SK-N-SH treated with all-trans-retinoic acid at 6 μM for 48 hours (cell line): Measurements from ENCODE around the gene COG4.

Experiments
- BACH2 ChIP-seq: fragments of 250-450 bp; sonication (Bioruptor Pico); IDR thresholded peaks from 2 replicates; pipeline ENCODE4 v1.9.0; 2021; ENCODE audit warnings: mild to moderate bottlenecking, borderline replicate concordance
- PATZ1 ChIP-seq: fragments of 250-450 bp; sonication (Bioruptor Pico); IDR thresholded peaks from 2 replicates; pipeline ENCODE4 v1.8.0; 2020; ENCODE audit warnings: mild to moderate bottlenecking, moderate library complexity, borderline replicate concordance
- RARB ChIP-seq: fragments of 250-450 bp; sonication (Bioruptor Pico); IDR thresholded peaks from 2 replicates; pipeline ENCODE4 v1.8.0; 2021; ENCODE audit warnings: mild to moderate bottlenecking, moderate library complexity
- ZC3H10 ChIP-seq: fragments of 250-450 bp; sonication (Bioruptor Pico); IDR thresholded peaks from 2 replicates; pipeline ENCODE4 v1.5.1; 2021; ENCODE audit warnings: mild to moderate bottlenecking, moderate library complexity
- ZFP3 ChIP-seq: fragments of 250-450 bp; sonication (Bioruptor Pico); IDR thresholded peaks from 2 replicates; pipeline ENCODE4 v1.5.0; 2020; ENCODE audit warnings: mild to moderate bottlenecking, moderate library complexity

DNA sequence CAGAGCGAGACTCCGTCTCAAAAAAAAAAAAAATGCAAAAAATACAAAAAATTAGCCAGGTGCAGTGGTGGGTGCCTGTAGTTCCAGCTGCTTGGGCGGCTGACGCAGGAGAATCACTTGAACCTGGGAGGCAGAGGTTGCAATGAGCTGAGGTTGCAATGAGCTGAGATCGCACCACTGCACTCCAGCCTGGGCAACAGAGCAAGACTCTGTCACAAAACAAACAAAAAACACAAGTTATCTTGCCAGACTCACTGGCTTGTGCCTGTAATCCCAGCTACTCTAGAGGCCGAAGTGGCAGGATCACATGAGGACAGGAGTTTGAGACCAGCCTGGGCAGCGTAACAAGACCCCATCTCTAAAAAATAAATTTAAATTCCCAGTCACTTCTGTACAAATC, 81.0 kb downstream of the COG4 start:
- no peak for TF ChIP-seq RARB (CRISPR knock-in tag)
- no peak for TF ChIP-seq ZFP3 (CRISPR knock-in tag)
- no peak for TF ChIP-seq PATZ1
- no peak for TF ChIP-seq BACH2 (CRISPR knock-in tag)
- no peak for TF ChIP-seq ZC3H10
